Measurements from ENCODE around the gene UBE3D.
A peak's percentile ranks its signal among the peaks of the same experiment; 100 is the strongest.

UBE3D gene

GRCh38 chr6:82968708-82969107 lies 96.9 kb downstream of the UBE3D start:
- Histone ChIP-seq H3K9ac (ENCODE audit: low read depth, low read length) (no peak overlapping the region), H3K4me3 (ENCODE audit: low read length) (no peak overlapping the region), H3K27me3 (ENCODE audit: control insufficient read depth, insufficient read depth, low read length) (no peaks in the 10 kb centered on the region), H3K36me3 (ENCODE audit: insufficient read depth, low read length) (no peaks in the 10 kb centered on the region), H3K4me1 (ENCODE audit: control insufficient read depth, insufficient read depth, low read length) (no peaks in the 10 kb centered on the region), H3K4me2 (ENCODE audit: low read length) (no peak overlapping the region), H3K9me3 (replicated peaks; ENCODE audit: low read length) (no peaks in the 10 kb centered on the region)

- H3K4me3 ChIP-seq (ENCODE audit: low read length): no peak overlapping the region
- peaks cover 9% of the 10 kb centered on the region for H3K4me1 ChIP-seq (ENCODE audit: control insufficient read depth, insufficient read depth, low read length)
- no peak overlapping the region for H3K9ac ChIP-seq (ENCODE audit: low read depth, low read length)
Measured at GRCh38 chr6:82963191-82963925, 102.3 kb downstream of the UBE3D start.

GRCh38 chr6:82959385-82959941 lies 106.2 kb downstream of the UBE3D start:
- no peak overlapping the region for H3K4me2 ChIP-seq (ENCODE audit: low read length)
- peaks cover 39% of the 10 kb centered on the region for H3K4me1 ChIP-seq (ENCODE audit: control insufficient read depth, insufficient read depth, low read length)
- H3K9me3 ChIP-seq (replicated peaks; ENCODE audit: low read length): no peaks in the 10 kb centered on the region
- H3K36me3 ChIP-seq (ENCODE audit: insufficient read depth, low read length): no peaks in the 10 kb centered on the region
- no peaks in the 10 kb centered on the region for H3K27me3 ChIP-seq (ENCODE audit: control insufficient read depth, insufficient read depth, low read length)
- H3K4me3 ChIP-seq (ENCODE audit: low read length): no peak overlapping the region
- no peak overlapping the region for H3K9ac ChIP-seq (ENCODE audit: low read depth, low read length)

More at GRCh38 chr6:82963191-82963925, 102.3 kb downstream of the UBE3D start:
- H3K27me3 ChIP-seq (ENCODE audit: control insufficient read depth, insufficient read depth, low read length): no peaks in the 10 kb centered on the region
- H3K36me3 ChIP-seq (ENCODE audit: insufficient read depth, low read length): no peaks in the 10 kb centered on the region
- no peaks in the 10 kb centered on the region for H3K9me3 ChIP-seq (replicated peaks; ENCODE audit: low read length)
- H3K4me2 ChIP-seq (ENCODE audit: low read length): no peak overlapping the region

GRCh38 chr6:82958551-82958950 lies 107.1 kb downstream of the UBE3D start:
- Histone ChIP-seq H3K27me3 (ENCODE audit: control insufficient read depth, insufficient read depth, low read length) (no peaks in the 10 kb centered on the region), H3K9me3 (replicated peaks; ENCODE audit: low read length) (no peaks in the 10 kb centered on the region), H3K9ac (ENCODE audit: low read depth, low read length) (no peak overlapping the region), H3K36me3 (ENCODE audit: insufficient read depth, low read length) (no peaks in the 10 kb centered on the region), H3K4me3 (ENCODE audit: low read length) (no peak overlapping the region), H3K4me1 (ENCODE audit: control insufficient read depth, insufficient read depth, low read length) (peaks cover 46% of the 10 kb centered on the region), H3K4me2 (ENCODE audit: low read length) (no peak overlapping the region)

- Histone ChIP-seq H3K9me3 (replicated peaks; ENCODE audit: low read length) (no peaks in the 10 kb centered on the region), H3K27me3 (ENCODE audit: control insufficient read depth, insufficient read depth, low read length) (no peaks in the 10 kb centered on the region), H3K4me1 (ENCODE audit: control insufficient read depth, insufficient read depth, low read length) (peaks cover 46% of the 10 kb centered on the region)
Measured at GRCh38 chr6:82957868-82958245, 107.8 kb downstream of the UBE3D start.

DNA sequence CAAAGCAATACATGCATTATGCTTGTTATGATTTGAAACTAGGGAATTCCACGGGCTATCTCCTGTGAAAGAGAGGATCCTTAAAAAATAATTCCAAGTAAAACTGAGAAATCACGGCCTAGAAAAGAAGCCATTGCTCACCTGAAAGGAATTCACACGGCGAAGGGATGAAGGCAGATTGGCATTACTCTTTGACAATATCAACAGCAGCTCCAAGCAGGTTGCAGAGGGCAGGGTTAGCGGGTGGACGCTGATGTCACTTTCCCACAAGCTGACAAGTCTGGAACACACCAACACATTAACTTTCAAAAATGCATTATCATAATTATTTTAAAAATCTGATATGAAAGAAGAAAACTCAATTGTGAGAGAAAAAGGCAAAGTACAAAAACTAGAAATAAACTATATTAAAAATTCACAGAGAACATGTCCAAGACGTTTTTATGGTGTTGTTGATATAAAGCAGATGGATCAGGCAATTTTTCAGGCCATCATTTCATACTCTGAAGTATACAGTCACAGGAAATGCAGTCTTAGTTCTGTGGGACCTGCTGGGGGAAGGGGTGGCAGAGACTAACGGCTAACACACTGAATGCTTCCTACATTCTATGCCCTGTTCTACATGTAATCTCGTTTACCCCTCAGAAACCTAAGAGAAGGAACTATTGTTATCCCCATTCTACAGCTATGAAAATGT lies 108.3 kb downstream of the UBE3D start:
- no peak overlapping the region for H3K4me3 ChIP-seq (ENCODE audit: low read length)
- H3K27me3 ChIP-seq (ENCODE audit: control insufficient read depth, insufficient read depth, low read length): no peaks in the 10 kb centered on the region
- peaks cover 46% of the 10 kb centered on the region for H3K4me1 ChIP-seq (ENCODE audit: control insufficient read depth, insufficient read depth, low read length)
- H3K9ac ChIP-seq (ENCODE audit: low read depth, low read length): peak overlapping the region; percentile 20
- no peak overlapping the region for H3K4me2 ChIP-seq (ENCODE audit: low read length)
- no peaks in the 10 kb centered on the region for H3K9me3 ChIP-seq (replicated peaks; ENCODE audit: low read length)
- H3K36me3 ChIP-seq (ENCODE audit: insufficient read depth, low read length): no peaks in the 10 kb centered on the region

More at GRCh38 chr6:82957868-82958245, 107.8 kb downstream of the UBE3D start:
- Histone ChIP-seq H3K4me2 (ENCODE audit: low read length) (no peak overlapping the region), H3K9ac (ENCODE audit: low read depth, low read length) (peak overlapping the region; percentile 20), H3K4me3 (ENCODE audit: low read length) (no peak overlapping the region), H3K36me3 (ENCODE audit: insufficient read depth, low read length) (no peaks in the 10 kb centered on the region)

DNA sequence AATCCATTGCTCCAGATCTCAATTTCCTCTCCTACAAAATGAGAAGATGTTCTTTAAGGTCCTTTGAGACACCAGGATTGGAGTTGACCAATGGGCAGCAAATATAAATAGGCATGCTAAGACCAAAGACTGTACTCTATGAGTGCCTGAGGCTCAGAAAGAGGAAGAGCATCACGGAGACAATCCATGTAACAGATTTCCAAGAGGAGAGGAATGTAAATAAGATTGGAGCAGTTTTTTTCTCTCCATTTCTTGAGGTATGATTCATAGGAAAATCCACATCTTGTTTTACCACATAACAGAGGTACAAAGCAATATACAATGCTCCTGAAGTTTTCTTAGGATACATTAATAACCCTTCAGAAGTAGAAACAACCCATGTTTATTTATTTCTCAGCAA lies 109.8 kb downstream of the UBE3D start:
- peak overlapping the region; percentile 65 for H3K4me2 ChIP-seq (ENCODE audit: low read length)
- H3K4me3 ChIP-seq (ENCODE audit: low read length): peak overlapping the region; percentile 36
- H3K27me3 ChIP-seq (ENCODE audit: control insufficient read depth, insufficient read depth, low read length): no peaks in the 10 kb centered on the region
- peaks cover 46% of the 10 kb centered on the region for H3K4me1 ChIP-seq (ENCODE audit: control insufficient read depth, insufficient read depth, low read length)
- no peaks in the 10 kb centered on the region for H3K9me3 ChIP-seq (replicated peaks; ENCODE audit: low read length)
- peak overlapping the region; percentile 65 for H3K9ac ChIP-seq (ENCODE audit: low read depth, low read length)
- no peaks in the 10 kb centered on the region for H3K36me3 ChIP-seq (ENCODE audit: insufficient read depth, low read length)

GRCh38 chr6:82954937-82955577 lies 110.6 kb downstream of the UBE3D start:
- Histone ChIP-seq H3K27me3 (ENCODE audit: control insufficient read depth, insufficient read depth, low read length) (no peaks in the 10 kb centered on the region), H3K36me3 (ENCODE audit: insufficient read depth, low read length) (no peaks in the 10 kb centered on the region), H3K4me3 (ENCODE audit: low read length) (peak overlapping the region; percentile 35), H3K4me2 (ENCODE audit: low read length) (peak overlapping the region; percentile 69), H3K4me1 (ENCODE audit: control insufficient read depth, insufficient read depth, low read length) (peaks cover 46% of the 10 kb centered on the region), H3K9ac (ENCODE audit: low read depth, low read length) (peak overlapping the region; percentile 65), H3K9me3 (replicated peaks; ENCODE audit: low read length) (no peaks in the 10 kb centered on the region)

- H3K36me3 ChIP-seq (ENCODE audit: insufficient read depth, low read length): no peaks in the 10 kb centered on the region
- H3K4me3 ChIP-seq (ENCODE audit: low read length): no peak overlapping the region
- peak overlapping the region; percentile 69 for H3K4me2 ChIP-seq (ENCODE audit: low read length)
- peak overlapping the region; percentile 65 for H3K9ac ChIP-seq (ENCODE audit: low read depth, low read length)
- no peaks in the 10 kb centered on the region for H3K9me3 ChIP-seq (replicated peaks; ENCODE audit: low read length)
- H3K4me1 ChIP-seq (ENCODE audit: control insufficient read depth, insufficient read depth, low read length): peaks cover 41% of the 10 kb centered on the region
- H3K27me3 ChIP-seq (ENCODE audit: control insufficient read depth, insufficient read depth, low read length): no peaks in the 10 kb centered on the region
Measured at GRCh38 chr6:82954356-82954755, 111.3 kb downstream of the UBE3D start.

GRCh38 chr6:82953871-82954270 lies 111.8 kb downstream of the UBE3D start:
- peaks cover 37% of the 10 kb centered on the region for H3K4me1 ChIP-seq (ENCODE audit: control insufficient read depth, insufficient read depth, low read length)

DNA sequence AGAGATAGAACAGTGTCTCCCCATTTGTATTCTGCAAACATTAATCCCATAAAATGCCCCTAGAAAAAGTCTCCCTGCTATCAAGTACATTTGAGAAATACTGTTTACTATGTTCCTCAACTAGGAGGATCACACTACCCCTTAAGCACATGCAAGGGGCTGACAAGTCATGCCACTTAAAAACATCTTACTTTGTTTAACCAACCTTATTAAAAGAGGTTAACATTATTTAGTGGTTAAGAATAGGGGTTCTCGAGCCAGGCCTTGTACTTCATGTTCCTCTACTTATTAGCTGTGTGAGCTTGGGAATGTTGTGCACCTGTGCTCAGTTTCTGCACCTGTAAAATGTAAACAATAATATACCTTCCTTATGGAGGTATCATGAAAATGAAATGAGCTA lies 113.7 kb downstream of the UBE3D start:
- no peaks in the 10 kb centered on the region for H3K36me3 ChIP-seq (ENCODE audit: insufficient read depth, low read length)
- H3K4me1 ChIP-seq (ENCODE audit: control insufficient read depth, insufficient read depth, low read length): peaks cover 29% of the 10 kb centered on the region
- no peak overlapping the region for H3K4me3 ChIP-seq (ENCODE audit: low read length)
- no peak overlapping the region for H3K4me2 ChIP-seq (ENCODE audit: low read length)
- H3K9ac ChIP-seq (ENCODE audit: low read depth, low read length): no peak overlapping the region
- H3K9me3 ChIP-seq (replicated peaks; ENCODE audit: low read length): no peaks in the 10 kb centered on the region
- H3K27me3 ChIP-seq (ENCODE audit: control insufficient read depth, insufficient read depth, low read length): no peaks in the 10 kb centered on the region

More at GRCh38 chr6:82953871-82954270, 111.8 kb downstream of the UBE3D start:
- H3K36me3 ChIP-seq (ENCODE audit: insufficient read depth, low read length): no peaks in the 10 kb centered on the region
- H3K9ac ChIP-seq (ENCODE audit: low read depth, low read length): no peak overlapping the region
- H3K4me3 ChIP-seq (ENCODE audit: low read length): no peak overlapping the region
- no peaks in the 10 kb centered on the region for H3K9me3 ChIP-seq (replicated peaks; ENCODE audit: low read length)
- no peaks in the 10 kb centered on the region for H3K27me3 ChIP-seq (ENCODE audit: control insufficient read depth, insufficient read depth, low read length)
- H3K4me2 ChIP-seq (ENCODE audit: low read length): no peak overlapping the region

All from skeletal muscle satellite cell (primary cell).